NCI-H146 treated with DMSO at 0.1 percent for 48 hours (cell line): Measurements from ENCODE around the gene STEAP4.
"Not testable (repeated sequence)": the region's sequence is repeated elsewhere in the genome, so short reads cannot be mapped to it uniquely, and the experiment has no call there.

Experiments used
- DNase-seq: peaks from one replicate; lab custom pipeline; 2025; ENCODE audit not compliant: unreplicated experiment; lab: John Stamatoyannopoulos, UW

Gene STEAP4

DNA sequence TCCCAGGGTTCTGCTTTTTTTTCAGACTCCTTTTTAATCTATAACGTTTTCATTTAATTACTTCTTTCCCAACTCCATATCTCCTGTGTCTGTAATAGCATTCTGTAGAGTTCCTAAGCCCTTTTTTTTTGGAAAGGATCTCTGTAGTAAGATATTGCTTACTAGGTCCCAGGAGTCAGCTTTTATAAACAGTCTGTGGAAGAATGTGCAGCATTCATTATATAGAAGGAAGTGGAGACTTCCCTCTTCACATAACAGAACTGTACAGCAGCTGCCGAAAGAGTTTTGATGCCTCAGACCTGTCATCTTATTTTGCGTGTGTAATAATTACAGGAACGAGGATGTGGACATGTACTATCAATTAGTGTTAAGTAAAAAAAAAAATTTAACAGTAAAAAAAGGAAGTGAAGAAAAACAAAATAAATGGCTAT is 7.4 kb upstream of the STEAP4 start:
- DNase-seq: no peak

- no peak for DNase-seq
Measured at GRCh38 chr7:88312061-88312663, 5.5 kb upstream of the STEAP4 start.

DNA sequence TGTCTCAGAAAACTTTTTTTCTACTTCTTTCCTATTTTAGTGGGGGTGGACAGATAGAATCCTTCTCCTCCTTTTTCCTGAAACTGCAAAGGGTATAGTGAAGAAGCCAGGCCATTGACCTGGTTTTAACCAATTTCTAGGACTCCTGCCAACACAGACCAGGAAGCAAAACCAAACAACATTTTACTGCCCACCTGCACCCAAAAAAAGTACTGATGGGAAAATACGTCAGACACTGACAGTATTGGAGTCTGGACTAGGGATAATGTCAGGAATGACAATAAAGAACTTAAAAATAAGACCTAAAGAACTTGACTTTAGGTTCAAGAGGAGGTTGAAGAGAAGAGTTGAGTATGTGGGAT is 5.0 kb upstream of the STEAP4 start:
- DNase-seq: no peak

DNA sequence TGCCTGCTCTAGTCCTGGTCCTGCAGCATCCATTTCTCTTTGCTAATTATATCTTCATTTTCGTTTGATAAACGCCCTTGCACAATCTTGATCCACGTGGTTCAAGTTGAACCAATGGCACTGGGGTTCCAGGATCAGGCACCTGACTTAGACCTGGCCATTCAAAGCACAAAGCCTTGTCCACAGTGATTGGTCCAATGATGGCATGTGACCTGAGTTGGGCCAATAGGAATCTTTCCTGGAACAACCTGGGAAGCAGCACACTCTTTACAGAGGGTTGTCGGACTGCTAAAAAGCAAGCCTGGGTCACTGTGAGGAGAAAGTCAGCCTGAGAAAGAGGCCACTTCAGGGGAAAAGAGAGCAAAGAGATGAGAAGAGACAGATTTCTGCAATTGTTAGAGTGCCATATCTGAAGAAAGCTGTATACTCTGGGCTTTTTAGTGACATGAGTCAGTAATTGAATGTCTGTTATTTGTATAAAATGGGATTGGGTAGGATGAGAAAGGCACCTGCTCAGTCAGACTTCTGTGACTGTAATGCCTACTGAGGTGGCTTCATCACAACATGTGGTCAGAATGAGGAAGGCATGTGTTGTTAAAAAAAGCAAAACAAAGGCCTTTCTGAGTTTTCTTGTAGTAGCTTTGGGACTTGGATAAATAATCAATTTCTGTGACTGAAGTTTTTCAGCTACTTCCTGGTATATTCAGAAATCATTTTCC is 4.4 kb upstream of the STEAP4 start:
- no peak for DNase-seq

GRCh38 chr7:88309819-88310218 is 3.1 kb upstream of the STEAP4 start:
- no peak for DNase-seq

- DNase-seq: no peak
Measured at GRCh38 chr7:88307823-88308222, 1.1 kb upstream of the STEAP4 start.

DNA sequence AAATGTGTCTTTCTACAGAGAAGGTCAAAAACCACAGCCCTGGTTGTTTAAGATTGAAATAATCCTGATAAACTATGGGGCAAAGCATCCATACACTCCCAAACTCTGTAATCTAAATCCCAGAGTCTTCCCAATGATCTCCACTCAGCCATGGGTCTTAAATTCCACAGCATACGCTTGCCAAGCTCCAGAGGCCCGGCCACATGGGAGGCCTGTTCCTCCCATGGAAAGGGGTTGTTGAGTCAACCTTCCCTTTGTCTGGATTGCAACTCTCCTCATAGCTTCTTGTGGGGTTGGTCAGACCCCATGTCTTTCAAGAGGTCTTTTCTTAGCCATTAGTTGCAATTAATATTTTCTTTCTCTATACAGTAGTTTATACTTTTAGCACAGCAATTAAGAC is 718 bp upstream of the STEAP4 start:
- DNase-seq: no peak

GRCh38 chr7:88305044-88305443 is 1.6 kb downstream of the STEAP4 start:
- no peak for DNase-seq

DNA sequence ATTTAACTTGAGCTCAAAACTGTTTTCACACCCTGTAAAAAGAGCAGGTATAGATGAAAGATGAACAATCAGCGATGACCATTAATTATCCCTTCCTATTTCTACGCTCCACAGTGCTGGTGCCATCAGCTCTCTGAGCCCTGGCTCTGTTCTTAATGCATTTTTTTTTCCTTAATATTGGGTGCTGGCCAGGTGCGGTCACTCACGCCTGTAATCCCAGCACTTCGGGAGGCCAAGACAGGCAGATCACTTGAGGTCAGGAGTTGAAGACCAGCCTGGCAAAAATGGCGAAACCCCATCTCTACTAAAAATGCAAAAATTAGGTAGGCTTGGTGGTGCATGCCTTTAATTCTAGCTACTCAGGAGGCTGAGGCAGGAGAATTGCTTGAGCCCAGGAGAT is 4.2 kb downstream of the STEAP4 start:
- no peak for DNase-seq

- no peak for DNase-seq
Measured at GRCh38 chr7:88301924-88302323, 4.8 kb downstream of the STEAP4 start.

- DNase-seq: no peak
Measured at GRCh38 chr7:88300401-88300945, 6.2 kb downstream of the STEAP4 start.

- DNase-seq: no peak
Measured at GRCh38 chr7:88299126-88299525, 7.6 kb downstream of the STEAP4 start.

DNA sequence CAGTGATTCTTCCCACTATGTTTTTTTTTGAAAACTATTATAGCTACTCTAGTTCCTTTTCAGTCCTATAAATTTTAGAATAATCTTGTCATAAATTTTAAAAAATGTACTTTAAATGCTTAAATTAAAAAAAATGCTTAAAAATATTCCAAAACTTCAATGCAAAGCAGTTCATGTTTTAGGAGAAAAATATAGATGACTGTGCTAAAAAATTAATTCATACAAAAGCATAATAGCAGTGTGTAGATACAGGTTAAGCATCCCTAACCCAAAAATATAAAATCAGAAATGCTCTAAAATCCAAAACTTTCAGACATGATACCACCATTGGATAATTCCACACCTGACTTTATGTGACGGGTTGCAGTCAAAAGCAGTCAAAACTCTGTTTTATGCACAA is 12.8 kb downstream of the STEAP4 start:
- no peak for DNase-seq

- DNase-seq: no peak
Measured at GRCh38 chr7:88291398-88292173, 15.1 kb downstream of the STEAP4 start.

DNA sequence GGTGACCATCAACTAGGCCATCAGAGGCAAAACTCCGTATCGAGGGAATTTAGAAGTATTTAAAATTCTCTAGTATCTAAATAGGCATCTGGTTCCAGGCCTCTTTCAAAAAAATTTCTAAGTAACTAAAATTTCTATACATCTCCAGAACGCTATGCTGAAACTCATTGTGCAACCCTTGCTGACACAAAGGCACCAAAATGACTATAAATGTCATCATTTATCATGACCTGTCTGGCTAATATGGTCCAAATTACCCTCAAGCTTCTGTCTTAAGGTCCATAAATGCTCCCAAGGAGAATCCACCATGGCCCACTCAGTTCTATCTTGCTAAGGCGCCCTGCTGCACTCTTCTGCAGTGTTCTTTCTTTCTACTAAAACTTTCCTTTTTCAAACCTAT is 16.2 kb downstream of the STEAP4 start:
- DNase-seq: no peak

DNA sequence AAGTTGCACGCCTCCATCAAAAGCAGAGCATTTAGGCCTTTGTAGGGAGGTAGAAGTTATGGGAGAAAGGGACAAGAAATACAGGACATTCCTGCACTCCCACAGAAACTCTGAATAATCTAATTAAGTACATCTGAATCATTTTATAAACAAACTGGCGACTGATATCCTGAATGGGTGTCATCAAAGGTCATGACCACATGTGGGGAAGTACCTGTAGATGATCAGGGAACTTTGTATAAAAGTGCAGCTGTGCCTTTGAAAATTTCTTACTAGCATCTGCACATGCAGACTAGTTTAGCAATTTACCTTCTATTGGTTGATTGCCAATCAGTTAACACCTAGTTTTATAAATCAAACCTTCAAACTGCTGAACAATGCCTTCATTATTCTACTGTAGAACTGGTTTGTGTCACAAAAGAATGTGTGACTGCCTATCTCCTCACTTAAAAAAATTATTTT is 17.1 kb downstream of the STEAP4 start:
- DNase-seq: no peak

GRCh38 chr7:88281749-88282148 is 24.9 kb downstream of the STEAP4 start:
- DNase-seq: no peak

DNA sequence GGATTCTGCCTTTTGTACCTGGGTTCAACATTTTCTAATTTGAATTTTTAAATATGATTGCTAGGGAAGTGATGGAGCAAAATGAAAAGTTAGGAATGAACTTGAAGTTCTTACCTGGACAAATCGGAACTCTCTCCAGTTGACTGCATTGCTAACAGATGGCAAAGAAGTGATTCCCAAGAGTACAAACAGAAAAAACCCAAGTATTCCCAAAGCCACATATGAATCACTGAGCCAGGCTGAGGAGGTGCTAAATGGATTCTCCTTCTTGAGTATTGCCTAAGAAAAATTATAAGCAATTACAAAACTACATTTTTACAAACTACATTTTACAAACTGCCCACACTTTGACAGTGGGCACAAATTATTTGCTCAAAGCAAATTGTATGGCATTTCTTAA is 25.9 kb downstream of the STEAP4 start:
- DNase-seq: no peak

GRCh38 chr7:88279323-88279722 is 27.4 kb downstream of the STEAP4 start:
- no peak for DNase-seq

- DNase-seq: no peak
Measured at GRCh38 chr7:88278881-88279280, 27.8 kb downstream of the STEAP4 start.

GRCh38 chr7:88276605-88277153 is 30.0 kb downstream of the STEAP4 start:
- no peak for DNase-seq

DNA sequence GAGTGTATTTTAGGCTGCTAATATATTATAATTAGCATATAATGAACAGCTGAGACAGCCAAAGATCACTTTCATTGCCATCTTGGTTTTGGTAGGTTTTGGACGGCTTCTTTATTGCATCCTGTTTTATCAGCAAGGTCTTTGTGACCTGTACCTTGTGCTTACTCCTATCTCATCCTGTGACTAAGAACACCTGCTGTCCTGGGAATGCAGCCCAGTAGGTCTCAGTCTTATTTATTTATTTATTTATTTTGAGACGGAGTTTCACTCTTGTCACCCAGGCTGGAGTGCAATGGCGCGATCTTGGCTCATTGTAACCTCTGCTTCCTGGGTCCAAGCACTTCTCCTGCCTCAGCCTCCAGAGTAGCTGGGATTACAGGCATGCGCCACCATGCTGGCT is 31.8 kb downstream of the STEAP4 start:
- DNase-seq: not testable (repeated sequence)
